WI38 (cell line): ENCODE data around the gene UTF1.

Source experiments
- H3K4me3 ChIP-seq: 2 replicates; pipeline ENCODE4 v1.5.1; 2011; ENCODE audit warnings: low read depth, mild to moderate bottlenecking, control low read depth, low read length
- TF ChIP-seq, protein P1 (sequence below): IDR thresholded peaks from 2 replicates; pipeline ENCODE4 v1.5.1; 2012; ENCODE audit warnings: low read depth, mild to moderate bottlenecking, control low read depth, low read length

UTF1 gene, protein sequence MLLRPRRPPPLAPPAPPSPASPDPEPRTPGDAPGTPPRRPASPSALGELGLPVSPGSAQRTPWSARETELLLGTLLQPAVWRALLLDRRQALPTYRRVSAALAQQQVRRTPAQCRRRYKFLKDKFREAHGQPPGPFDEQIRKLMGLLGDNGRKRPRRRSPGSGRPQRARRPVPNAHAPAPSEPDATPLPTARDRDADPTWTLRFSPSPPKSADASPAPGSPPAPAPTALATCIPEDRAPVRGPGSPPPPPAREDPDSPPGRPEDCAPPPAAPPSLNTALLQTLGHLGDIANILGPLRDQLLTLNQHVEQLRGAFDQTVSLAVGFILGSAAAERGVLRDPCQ

DNA sequence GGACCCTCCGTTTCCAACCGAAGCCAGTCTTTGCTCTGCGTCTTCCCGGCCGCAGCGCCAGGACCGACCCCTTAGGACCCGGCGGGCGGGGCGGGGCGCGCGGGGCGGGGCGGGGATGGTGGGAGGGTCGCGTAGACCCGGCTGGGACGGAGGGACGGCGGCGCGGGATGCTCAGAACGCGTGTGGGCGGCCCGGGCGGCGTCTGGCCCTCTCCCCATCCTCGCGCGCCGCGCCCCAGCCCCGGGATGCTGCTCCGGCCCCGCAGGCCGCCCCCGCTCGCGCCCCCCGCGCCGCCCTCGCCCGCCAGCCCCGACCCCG, at the start of gene UTF1:
Gene UTF1, plus strand, starts transcription at position 174 of the 318 bp plus-strand sequence. Its CDS starts 72 bp downstream, at position 246.
- no peak within 1 kb of the TSS for H3K4me3 ChIP-seq
- TF ChIP-seq, protein P1, sequence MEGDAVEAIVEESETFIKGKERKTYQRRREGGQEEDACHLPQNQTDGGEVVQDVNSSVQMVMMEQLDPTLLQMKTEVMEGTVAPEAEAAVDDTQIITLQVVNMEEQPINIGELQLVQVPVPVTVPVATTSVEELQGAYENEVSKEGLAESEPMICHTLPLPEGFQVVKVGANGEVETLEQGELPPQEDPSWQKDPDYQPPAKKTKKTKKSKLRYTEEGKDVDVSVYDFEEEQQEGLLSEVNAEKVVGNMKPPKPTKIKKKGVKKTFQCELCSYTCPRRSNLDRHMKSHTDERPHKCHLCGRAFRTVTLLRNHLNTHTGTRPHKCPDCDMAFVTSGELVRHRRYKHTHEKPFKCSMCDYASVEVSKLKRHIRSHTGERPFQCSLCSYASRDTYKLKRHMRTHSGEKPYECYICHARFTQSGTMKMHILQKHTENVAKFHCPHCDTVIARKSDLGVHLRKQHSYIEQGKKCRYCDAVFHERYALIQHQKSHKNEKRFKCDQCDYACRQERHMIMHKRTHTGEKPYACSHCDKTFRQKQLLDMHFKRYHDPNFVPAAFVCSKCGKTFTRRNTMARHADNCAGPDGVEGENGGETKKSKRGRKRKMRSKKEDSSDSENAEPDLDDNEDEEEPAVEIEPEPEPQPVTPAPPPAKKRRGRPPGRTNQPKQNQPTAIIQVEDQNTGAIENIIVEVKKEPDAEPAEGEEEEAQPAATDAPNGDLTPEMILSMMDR = no peak

DNA sequence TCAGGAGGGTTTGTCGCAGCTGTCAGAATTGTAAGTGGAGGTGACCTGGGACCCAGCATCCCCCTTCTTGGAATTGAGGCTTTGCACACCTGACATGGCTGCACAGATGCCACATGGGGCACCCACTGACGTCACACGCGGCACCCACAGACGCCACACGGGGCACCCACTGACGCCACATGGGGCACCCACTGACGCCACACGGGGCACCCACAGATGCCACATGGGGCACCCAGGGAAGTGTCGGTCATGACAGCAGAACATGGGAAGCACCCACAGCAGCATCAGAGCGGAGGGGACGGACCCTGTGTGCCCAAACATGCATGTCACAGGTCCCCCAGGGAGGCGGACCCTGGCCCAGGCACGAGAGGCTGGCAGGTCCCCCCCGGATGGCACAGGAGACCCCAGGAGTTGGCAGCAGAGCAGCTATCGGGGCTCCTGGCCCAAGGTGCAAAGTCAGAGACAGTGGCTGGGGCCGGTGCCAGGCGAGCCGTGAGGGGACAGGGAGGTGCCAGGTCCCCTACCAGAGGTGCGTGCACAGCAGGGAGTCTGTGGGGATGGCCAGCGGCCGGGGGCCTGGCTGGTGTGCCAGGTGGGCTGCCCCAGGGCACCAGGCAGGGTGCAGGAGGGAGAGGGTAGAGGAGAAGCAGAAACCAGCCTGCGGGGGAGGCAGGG, 48.9 kb upstream of the UTF1 start:
- TF ChIP-seq, protein P1 = no peak
- H3K4me3 ChIP-seq = no peak overlapping the region

DNA sequence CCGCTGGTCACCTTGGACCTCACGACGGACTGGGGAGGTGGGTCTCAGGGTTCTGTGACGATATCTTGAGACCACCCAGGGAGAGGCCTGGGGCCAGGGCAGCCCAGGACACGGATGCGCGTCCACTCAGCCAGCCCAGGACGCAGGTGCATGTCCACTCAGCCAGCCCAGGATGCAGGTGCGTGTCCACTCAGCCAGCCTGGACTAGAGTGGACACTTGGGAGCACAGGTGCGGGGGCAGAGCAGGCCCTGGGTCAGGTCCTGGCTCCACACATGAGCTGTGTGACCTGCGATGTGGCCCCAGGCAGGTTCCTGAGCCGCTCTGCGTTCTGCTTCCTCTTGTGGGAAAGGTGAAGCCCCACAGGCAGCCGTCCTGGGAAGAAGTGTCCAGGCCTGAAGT, 47.8 kb upstream of the UTF1 start:
- no peak overlapping the region for H3K4me3 ChIP-seq
- TF ChIP-seq, protein P1 = no peak

DNA sequence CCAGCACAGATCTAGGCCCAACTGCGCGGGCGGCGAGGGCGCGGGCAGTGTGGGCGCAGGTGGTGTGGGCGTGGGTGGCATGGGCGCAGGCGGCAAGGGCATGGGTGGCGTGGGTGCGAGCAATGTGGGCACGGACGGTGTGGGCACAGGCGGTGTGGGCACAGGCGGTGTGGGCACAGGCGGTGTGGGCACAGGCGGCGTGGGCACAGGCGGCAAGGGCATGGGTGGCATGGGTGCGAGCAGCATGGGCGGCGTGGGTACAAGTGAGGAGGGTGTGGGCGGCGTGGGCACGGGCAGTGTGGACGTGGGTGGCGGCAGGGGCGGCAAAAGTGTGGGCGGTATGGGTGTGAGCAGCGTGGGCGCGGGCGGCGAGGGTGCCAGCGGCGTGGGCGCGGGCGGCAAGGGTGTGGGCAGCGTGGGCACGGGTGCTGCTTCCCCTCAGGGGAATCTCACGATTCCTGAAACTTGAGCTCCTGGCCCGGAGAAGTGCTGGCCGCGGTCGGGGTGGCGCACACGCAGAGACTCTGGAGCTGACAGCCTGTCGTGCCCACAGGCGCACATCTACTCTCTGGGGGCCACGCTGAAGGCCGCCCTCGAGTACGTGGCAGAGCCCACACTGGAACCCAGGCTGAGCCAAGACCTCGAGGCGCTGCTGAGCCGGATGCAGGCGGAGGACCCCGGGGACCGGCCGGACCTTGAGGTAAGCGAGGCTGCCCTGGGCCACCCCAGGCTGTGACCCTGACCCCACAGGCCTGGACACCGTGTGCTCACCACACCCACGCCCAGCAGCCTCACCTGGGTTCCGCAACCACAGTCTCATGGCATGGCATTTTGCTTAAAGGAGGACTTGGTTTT, 47.0 kb upstream of the UTF1 start:
- TF ChIP-seq, protein P1 = no peak
- H3K4me3 ChIP-seq = no peak overlapping the region

DNA sequence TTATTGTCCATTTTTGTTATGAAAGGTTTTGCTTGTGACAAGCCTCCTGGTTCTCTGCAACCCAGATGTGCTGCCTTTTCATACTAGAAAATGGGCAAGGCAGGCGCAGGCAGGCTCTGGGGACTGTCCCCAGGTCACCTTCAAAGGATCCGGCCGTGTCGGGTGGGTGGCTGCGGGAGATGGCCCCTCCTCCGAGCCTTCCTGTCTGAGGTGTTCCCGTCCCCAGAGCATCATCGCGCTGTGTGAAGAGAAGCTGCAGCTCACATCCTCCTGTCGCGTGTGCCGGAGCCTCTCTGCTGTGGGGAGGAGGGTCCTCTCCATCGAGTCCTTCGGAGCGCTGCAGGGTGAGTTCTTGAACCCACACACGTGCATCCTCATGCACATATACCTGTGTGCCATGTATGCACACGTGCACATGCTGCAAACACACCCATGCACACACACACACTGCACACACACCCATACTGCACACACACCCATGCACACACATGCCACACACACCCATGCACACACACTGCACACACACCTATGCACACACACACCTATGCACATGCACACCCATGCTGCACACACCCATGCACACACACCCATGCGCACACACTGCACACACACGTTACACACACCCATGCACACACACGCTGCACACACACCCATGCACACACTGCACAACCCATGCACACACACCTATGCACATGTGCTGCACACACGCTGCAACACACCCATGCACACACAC, 46.2 kb upstream of the UTF1 start:
- TF ChIP-seq, protein P1 = no peak
- H3K4me3 ChIP-seq = no peak overlapping the region

DNA sequence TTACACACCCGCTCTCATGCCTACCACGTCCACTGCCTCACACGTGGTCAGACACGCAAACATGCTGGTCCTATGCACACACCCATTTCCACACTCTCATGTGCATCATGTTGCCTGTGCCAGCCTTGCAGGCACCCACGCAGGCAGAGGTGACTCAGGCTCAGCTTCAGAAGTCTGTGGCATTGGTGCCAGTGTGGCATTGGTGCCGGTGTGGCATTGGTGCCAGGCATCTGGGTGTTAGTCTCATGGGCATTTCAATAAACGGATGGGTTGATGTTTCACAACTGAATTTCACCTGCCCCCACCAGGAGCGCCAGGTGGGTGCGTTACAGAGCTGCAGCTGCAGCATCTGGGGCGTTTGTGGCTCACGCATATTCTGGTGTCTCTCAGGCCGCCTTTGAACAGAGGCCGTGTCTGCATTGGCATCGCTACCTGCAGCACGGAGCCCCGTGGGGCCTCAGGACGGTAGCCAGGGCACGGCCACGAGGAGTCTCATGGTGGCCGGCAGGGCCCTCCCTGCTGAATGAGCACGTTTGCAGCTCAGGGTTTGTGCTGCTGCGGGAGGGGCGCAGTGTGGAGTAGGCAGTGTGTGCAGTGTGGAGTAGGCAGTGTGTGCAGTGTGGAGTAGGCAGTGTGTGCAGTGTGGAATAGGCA, 45.3 kb upstream of the UTF1 start:
- TF ChIP-seq, protein P1 = no peak
- H3K4me3 ChIP-seq = no peak overlapping the region
